Activated B cell treated with CpG ODN at 0.5 μM for 24 hours (primary cell): ENCODE results near the gene TIMM17B. TPM values are rescaled to one million over a fixed set of nuclear protein-coding genes. Genes with fewer than 3 reads are reported as not detected.

ENCODE experiments used
- ATAC-seq: fragments of 200-7000 bp; cut with Tn5 transposase; one replicate; pipeline ENCODE4 v1.10.0; 2021; ENCODE audit warnings: low read depth, mild to moderate bottlenecking, moderate library complexity
- CTCF ChIA-PET: fragments of 350-600 bp; sonication (Branson Sonifier 250); formaldehyde crosslinking; loops from one replicate; lab custom pipeline; 2021; ENCODE audit warnings: antibody characterized with exemption; lab: Charles Lee
- POLR2A ChIA-PET: fragments of 350-600 bp; sonication (Branson Sonifier 250); formaldehyde crosslinking; loops from one replicate; lab custom pipeline; 2021; ENCODE audit warnings: antibody characterized with exemption; lab: Charles Lee
- DNase-seq: peaks from one replicate; pipeline ENCODE4 v3.0.0; 2022
- H3K27ac Mint-ChIP-seq: one replicate; pipeline ENCODE4 v1.8.0; 2020; ENCODE audit warnings: mixed read lengths
- H3K27me3 Mint-ChIP-seq: one replicate; pipeline ENCODE4 v1.8.0; 2021; ENCODE audit warnings: mixed read lengths
- H3K36me3 Mint-ChIP-seq: one replicate; pipeline ENCODE4 v1.8.0; 2021; ENCODE audit warnings: low read depth, mixed read lengths
- H3K4me1 Mint-ChIP-seq: one replicate; pipeline ENCODE4 v1.8.0; 2021; ENCODE audit warnings: mixed read lengths
- H3K4me3 Mint-ChIP-seq: one replicate; pipeline ENCODE4 v1.8.0; 2020; ENCODE audit warnings: mild to moderate bottlenecking, mixed read lengths
- H3K9me3 Mint-ChIP-seq: one replicate; pipeline ENCODE4 v1.8.0; 2020; ENCODE audit warnings: mixed read lengths
- intact Hi-C: fragments of 100-400 bp; cut with micrococcal nuclease; formaldehyde crosslinking; loops from one replicate; pipeline ENCODE4 v1.15.1; 2024
- total RNA-seq: library from RNA; stranded (reverse); gene quantifications from 2 replicates; pipeline ENCODE4 v1.2.3, GENCODE V29; 2022
- TF ChIP-seq, protein P1 (sequence below): fragments of 200-600 bp; IDR thresholded peaks from one replicate; pipeline ENCODE4 v1.8.0; 2022; ENCODE audit warnings: antibody characterized with exemption, mild to moderate bottlenecking

Gene TIMM17B
- total RNA-seq, 1 donor from 2014 or later: 47.8 TPM

DNA sequence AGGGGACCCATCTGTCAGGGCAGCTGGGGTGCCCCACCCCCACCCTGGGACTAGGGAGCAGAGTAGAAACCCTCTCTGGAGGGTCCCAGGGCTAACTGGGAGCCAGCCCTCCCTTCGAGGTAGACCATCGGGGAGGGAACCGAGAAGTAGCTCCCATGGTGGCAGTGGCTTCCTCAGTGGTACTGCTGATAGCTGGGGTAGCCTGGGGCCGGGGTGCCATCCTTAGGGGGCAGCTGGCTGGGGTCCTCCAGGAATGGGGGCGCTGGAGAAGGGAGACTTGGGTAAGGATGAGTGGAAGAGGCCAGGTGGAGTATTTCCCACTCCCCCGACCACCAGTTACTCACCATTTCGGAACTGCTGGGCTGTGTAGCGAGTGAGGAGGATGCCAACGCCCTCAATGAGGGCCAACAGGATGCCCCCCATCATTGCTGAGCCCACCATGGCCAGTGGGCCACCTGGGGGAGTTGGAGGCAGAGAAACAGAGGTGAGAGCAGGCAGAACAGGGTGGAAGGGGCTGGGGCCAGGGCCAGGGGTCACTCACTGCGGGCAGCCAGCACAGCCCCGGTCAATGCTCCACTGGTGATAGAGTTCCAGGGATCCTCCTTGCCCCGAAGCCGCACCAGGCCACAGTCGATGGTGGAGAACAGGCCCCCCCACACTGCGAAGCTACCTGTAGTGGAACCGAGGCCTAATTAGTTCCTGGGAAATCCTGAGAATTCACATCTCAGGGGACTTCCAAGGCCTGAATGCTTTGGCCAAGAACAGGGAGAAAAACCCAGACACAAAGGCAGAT lies 3.8 kb downstream of the TIMM17B start:
- Mint-ChIP-seq H3K27ac (no peak overlapping the region), H3K36me3 (peaks cover 26% of the 10 kb centered on the region), H3K4me1 (peaks cover 38% of the 10 kb centered on the region), H3K9me3 (no peaks in the 10 kb centered on the region), H3K4me3 (no peak overlapping the region), H3K27me3 (no peaks in the 10 kb centered on the region)
- CTCF ChIA-PET: interaction anchor here (0.8 to 3.0 kb wide), 3 partner anchors 22 to 53 kb away, joined by 3 to 17 read pairs (median 3); no protein-coding TSS in a partner anchor
- POLR2A ChIA-PET: interaction anchor here (1.1 to 2.0 kb wide), 3 partner anchors 13 to 156 kb away, joined by 3 to 5 read pairs (median 4); partner anchors contain the start of gene SLC35A2
- TF ChIP-seq, protein P1, sequence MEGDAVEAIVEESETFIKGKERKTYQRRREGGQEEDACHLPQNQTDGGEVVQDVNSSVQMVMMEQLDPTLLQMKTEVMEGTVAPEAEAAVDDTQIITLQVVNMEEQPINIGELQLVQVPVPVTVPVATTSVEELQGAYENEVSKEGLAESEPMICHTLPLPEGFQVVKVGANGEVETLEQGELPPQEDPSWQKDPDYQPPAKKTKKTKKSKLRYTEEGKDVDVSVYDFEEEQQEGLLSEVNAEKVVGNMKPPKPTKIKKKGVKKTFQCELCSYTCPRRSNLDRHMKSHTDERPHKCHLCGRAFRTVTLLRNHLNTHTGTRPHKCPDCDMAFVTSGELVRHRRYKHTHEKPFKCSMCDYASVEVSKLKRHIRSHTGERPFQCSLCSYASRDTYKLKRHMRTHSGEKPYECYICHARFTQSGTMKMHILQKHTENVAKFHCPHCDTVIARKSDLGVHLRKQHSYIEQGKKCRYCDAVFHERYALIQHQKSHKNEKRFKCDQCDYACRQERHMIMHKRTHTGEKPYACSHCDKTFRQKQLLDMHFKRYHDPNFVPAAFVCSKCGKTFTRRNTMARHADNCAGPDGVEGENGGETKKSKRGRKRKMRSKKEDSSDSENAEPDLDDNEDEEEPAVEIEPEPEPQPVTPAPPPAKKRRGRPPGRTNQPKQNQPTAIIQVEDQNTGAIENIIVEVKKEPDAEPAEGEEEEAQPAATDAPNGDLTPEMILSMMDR: no peak
- no peak for ATAC-seq
- no peak for DNase-seq
- intact Hi-C loops: loop anchor here (5.0 kb wide), 2 partner anchors 209 to 246 kb away; no protein-coding TSS in a partner anchor

DNA sequence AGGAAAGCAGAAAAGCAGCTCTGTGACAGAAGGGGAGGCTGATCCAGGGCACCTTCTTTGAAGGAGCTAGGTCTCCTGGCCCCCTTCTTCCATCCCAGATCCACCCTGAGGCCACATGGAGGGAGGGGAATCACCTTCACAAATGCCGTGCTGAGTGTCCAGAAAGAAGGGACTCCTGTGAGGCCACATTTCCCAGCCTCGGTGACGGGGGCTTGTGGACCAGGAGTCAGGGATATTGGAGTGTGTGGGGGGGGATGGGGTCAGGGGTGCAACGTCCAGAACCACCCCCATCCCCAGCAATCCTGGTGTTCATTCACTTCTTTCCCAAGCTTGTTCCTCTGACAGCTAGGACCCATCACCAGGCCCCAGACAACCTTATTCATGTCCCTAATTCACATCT lies 4.7 kb downstream of the TIMM17B start:
- ATAC-seq (no peak), DNase-seq (no peak)
- Mint-ChIP-seq H3K4me3 (peak overlapping the region; percentile 4), H3K4me1 (peaks cover 32% of the 10 kb centered on the region), H3K36me3 (peaks cover 23% of the 10 kb centered on the region), H3K27me3 (no peaks in the 10 kb centered on the region), H3K9me3 (no peaks in the 10 kb centered on the region), H3K27ac (no peak overlapping the region)
- intact Hi-C loops: loop anchor here (5.0 kb wide), 2 partner anchors 209 to 246 kb away; no protein-coding TSS in a partner anchor
- CTCF ChIA-PET: interaction anchor here (0.8 to 3.0 kb wide), 3 partner anchors 23 to 54 kb away, joined by 3 to 17 read pairs (median 3); no protein-coding TSS in a partner anchor
- TF ChIP-seq, protein P1: no peak
- POLR2A ChIA-PET: interaction anchor here (1.1 to 2.6 kb wide), 4 partner anchors 14 to 156 kb away, joined by 3 to 51 read pairs (median 4); partner anchors contain the start of gene SLC35A2

DNA sequence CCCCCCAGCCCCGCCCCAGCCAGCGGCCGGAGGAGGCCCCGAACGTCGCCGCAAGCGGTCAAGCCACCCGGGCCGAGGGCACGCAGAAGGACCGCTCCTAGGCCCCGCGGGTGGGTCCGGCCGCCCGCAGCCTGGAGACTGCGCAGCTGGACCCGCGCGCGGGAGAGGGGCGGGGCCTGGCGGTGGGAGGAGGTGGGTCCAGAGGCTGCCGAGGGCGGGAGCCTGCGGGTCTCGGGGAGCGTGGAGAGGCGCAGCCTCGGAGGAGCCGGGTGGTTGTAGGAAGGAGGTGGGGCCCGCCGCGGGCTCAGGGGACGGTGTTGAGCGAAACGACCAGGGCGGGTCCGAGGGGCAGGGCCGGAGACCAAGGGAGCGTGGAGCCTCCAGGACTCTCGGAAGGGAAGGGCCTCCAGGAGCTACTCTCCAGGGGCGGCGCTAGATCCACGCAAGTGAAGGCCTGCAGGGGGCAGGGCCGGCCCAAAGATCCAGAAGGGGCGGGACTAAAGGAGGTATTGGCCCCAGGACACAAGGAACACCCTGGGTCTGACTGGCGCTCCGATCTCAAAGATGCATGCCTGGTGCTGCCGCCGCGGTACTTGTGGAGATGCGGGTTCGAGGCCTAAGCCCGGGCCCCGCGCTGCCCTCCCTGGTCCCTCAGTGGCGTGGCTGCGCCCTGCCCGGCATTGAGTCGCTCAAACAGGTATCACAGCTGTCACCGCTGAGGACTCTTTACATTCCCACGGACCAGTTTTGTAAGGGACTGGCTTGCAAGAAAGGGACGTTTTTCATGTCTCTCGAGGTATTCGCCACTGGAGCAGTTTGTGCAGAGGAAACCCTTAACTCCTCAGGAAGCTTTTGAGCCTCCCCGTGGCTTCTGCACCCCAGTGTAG lies 5.9 kb downstream of the TIMM17B start:
- Mint-ChIP-seq H3K4me1 (peaks cover 23% of the 10 kb centered on the region), H3K4me3 (peak overlapping the region; percentile 82), H3K36me3 (peaks cover 14% of the 10 kb centered on the region), H3K9me3 (no peaks in the 10 kb centered on the region), H3K27me3 (no peaks in the 10 kb centered on the region), H3K27ac (peak overlapping the region; percentile 65)
- CTCF ChIA-PET: interaction anchor here (1.0 to 3.0 kb wide), 9 partner anchors 21 to 243 kb away, joined by 3 to 17 read pairs (median 4); no protein-coding TSS in a partner anchor
- POLR2A ChIA-PET: interaction anchor here (0.6 to 2.6 kb wide), 17 partner anchors 20 to 366 kb away, joined by 3 to 51 read pairs (median 4); partner anchors contain the start of genes HDAC6, OTUD5, SLC35A2 and TBC1D25
- ATAC-seq: peak; percentile 88
- peak; percentile 67 for DNase-seq
- intact Hi-C loops: loop anchor here (1.0 to 5.0 kb wide), 6 partner anchors 25 to 244 kb away; no protein-coding TSS in a partner anchor
- TF ChIP-seq, protein P1: no peak

DNA sequence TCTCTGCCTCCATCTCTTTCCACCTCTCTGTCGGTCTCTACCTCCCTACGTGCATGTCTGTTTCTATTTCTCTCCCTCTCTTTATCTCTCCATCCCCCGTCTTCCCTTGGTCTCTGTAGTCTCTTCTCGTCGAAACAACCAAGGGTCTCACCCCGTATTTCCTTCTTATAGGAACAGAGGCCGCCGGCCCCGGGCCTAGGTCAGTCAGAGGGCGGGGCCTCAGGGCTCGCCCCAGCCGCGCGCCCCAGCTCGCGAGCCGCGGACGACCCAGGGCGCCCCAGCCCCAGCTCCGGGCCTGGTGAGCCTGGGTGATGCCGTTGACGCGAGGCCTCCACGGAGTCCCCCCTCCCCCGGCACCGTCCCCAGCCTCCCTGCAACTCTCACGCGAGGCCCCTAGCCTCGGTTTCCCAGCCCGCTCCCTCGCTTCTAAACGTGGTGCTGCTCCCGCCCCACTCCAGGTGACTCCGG lies 6.6 kb downstream of the TIMM17B start:
- intact Hi-C loops: loop anchor here (1.0 to 5.0 kb wide), 6 partner anchors 26 to 244 kb away; no protein-coding TSS in a partner anchor
- Mint-ChIP-seq H3K27ac (peak overlapping the region; percentile 57), H3K9me3 (no peaks in the 10 kb centered on the region), H3K36me3 (peaks cover 12% of the 10 kb centered on the region), H3K4me3 (peak overlapping the region; percentile 82), H3K4me1 (peaks cover 18% of the 10 kb centered on the region), H3K27me3 (no peaks in the 10 kb centered on the region)
- ATAC-seq (peak; percentile 40), DNase-seq (no peak)
- POLR2A ChIA-PET: interaction anchor here (0.8 to 2.6 kb wide), 14 partner anchors 21 to 340 kb away, joined by 3 to 51 read pairs (median 4); partner anchors contain the start of genes HDAC6, OTUD5, SLC35A2 and TFE3
- CTCF ChIA-PET: interaction anchor here (1.0 to 3.0 kb wide), 9 partner anchors 21 to 243 kb away, joined by 3 to 17 read pairs (median 4); no protein-coding TSS in a partner anchor
- TF ChIP-seq, protein P1: no peak
